ENCODE data around the gene NTM. TPM values are rescaled to one million over a fixed set of nuclear protein-coding genes. Genes with fewer than 3 reads are reported as not detected.

Gene NTM
- total RNA-seq, 1 donor from 2014 or later: 4.3 TPM

DNA sequence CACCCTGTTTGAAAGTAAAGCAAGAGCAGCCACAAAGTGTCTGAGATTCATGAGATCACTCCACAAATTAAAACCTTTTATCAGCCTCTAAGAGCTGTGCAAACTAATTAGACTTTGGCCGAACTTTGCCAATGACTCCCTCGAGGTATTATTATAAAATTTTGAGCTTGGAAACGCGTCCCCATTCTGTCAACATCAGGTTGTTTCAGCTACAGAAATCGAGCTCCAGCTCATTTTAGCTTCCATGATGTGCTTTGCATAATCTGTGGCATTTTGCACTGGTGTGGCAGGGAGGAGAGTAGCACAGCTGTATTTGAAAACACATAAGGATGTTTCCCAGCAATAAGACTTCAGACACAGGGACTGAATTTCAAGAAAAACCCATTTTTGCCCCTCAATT lies 872.2 kb downstream of the NTM start:
- Mint-ChIP-seq H3K36me3 (ENCODE audit: insufficient read depth) (no peaks in the 10 kb centered on the region), H3K27ac (no peak overlapping the region)
- TF ChIP-seq, protein P1, sequence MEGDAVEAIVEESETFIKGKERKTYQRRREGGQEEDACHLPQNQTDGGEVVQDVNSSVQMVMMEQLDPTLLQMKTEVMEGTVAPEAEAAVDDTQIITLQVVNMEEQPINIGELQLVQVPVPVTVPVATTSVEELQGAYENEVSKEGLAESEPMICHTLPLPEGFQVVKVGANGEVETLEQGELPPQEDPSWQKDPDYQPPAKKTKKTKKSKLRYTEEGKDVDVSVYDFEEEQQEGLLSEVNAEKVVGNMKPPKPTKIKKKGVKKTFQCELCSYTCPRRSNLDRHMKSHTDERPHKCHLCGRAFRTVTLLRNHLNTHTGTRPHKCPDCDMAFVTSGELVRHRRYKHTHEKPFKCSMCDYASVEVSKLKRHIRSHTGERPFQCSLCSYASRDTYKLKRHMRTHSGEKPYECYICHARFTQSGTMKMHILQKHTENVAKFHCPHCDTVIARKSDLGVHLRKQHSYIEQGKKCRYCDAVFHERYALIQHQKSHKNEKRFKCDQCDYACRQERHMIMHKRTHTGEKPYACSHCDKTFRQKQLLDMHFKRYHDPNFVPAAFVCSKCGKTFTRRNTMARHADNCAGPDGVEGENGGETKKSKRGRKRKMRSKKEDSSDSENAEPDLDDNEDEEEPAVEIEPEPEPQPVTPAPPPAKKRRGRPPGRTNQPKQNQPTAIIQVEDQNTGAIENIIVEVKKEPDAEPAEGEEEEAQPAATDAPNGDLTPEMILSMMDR (IDR thresholded peaks at IDR 0.05; ENCODE audit: unreplicated experiment): no peak

DNA sequence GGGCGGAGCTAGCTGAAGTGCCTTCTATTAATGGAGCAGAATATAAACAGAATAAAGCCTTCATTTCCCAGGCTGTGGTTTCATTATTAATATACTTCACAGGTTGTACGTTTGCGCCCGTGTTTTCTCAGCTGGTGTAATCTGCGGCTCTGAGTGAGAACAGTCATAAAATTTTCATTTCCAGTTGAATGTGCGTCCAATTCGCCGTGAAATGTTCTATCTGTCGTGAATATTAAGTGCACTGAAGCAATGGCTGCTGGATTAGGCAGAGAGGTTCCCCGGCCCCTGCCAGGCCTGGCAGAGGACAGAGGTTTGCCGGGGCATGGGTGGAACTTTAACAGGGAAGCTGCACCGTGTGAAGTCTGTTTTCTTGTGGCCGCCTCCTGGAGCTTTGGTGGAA lies 874.4 kb downstream of the NTM start:
- Mint-ChIP-seq H3K27ac (no peak overlapping the region), H3K4me3 (ENCODE audit: low read depth) (no peak overlapping the region), H3K4me1 (ENCODE audit: low read depth) (peaks cover 7% of the 10 kb centered on the region), H3K36me3 (ENCODE audit: insufficient read depth) (no peaks in the 10 kb centered on the region), H3K27me3 (peaks cover 35% of the 10 kb centered on the region), H3K9me3 (ENCODE audit: low read depth) (no peaks in the 10 kb centered on the region)
- TF ChIP-seq, protein P1 (IDR thresholded peaks at IDR 0.05; ENCODE audit: unreplicated experiment): no peak
- DNase-seq (ENCODE audit: low spot score, unreplicated experiment): no peak

More for the DNA sequence above, 872.2 kb downstream of the NTM start:
- peaks cover 7% of the 10 kb centered on the region for H3K4me1 Mint-ChIP-seq (ENCODE audit: low read depth)
- DNase-seq (ENCODE audit: low spot score, unreplicated experiment): no peak
- no peak overlapping the region for H3K4me3 Mint-ChIP-seq (ENCODE audit: low read depth)
- H3K27me3 Mint-ChIP-seq: peaks cover 34% of the 10 kb centered on the region
- no peaks in the 10 kb centered on the region for H3K9me3 Mint-ChIP-seq (ENCODE audit: low read depth)

DNA sequence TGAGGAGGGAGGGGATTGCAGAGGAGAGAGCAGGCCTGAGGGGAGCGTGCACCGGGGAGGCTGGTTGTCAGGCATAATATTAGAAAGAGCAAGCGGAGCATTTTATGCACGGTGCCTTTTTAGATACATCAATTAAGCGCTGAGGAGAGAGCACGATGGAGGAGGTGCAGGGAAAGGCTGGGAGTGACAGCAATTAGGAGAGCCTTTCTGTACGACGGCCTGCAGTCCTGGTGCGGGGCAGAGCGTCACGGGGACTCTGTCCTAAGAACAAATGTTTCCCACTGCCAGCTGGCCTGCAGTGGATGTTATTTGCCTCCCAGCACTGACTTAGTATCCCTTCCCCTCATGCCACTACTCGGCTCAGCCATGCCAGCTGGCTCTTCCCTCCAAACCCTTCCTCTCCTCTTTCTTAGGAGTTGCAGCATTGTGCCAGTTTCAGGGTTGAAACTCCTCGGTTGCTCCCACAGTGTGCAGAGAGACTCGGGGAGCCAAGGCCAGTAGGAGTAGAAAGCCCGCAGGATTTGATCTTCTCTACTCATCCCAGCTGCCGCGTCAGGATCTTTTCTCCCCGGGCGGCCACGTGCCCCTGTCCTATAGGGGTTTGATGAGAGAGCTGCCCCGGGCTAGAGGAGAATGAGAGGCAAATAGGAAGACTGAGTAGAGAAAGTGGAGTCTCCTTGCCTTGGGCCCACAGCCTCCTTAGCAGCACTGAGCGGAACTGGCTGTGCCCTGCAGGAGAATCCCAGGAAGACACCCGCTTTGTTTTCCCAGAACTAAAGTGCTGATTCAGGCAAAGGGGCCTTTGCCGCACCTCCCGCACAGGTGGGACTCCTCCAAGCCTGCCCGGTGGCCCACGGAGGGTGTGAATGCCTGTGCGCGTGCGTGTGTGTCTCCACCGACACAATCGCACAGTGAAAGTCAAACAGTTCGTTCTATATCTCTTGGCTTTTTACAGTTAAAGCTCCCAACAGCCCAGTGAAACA lies 875.3 kb downstream of the NTM start:
- Mint-ChIP-seq H3K36me3 (ENCODE audit: insufficient read depth) (peaks cover 2% of the 10 kb centered on the region), H3K27me3 (peaks cover 38% of the 10 kb centered on the region), H3K27ac (no peak overlapping the region), H3K4me3 (ENCODE audit: low read depth) (no peak overlapping the region), H3K9me3 (ENCODE audit: low read depth) (peaks cover 3% of the 10 kb centered on the region), H3K4me1 (ENCODE audit: low read depth) (peaks cover 7% of the 10 kb centered on the region)
- TF ChIP-seq, protein P1 (IDR thresholded peaks at IDR 0.05; ENCODE audit: unreplicated experiment): no peak
- DNase-seq (ENCODE audit: low spot score, unreplicated experiment): no peak

DNA sequence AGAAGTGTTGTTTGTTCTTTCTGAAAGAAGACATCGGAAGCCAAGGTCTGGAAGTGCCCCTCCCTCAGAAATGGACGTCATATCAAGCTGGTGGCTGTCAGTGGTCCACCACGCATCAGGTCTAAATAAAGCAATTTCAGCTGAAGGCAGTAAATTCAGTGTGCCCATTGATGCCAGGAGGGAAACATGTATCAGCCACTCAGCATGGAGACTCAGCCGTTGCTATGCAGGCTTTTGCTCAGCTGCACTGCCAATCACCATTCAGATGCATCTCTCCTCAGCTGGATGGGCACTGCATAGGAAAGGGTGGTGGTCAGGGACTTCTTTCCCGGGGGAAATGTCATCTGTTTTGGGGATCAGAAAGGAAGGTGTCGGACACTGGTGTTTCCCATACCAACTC lies 878.2 kb downstream of the NTM start:
- no peak for DNase-seq (ENCODE audit: low spot score, unreplicated experiment)
- H3K4me1 Mint-ChIP-seq (ENCODE audit: low read depth): peaks cover 9% of the 10 kb centered on the region
- no peak overlapping the region for H3K27ac Mint-ChIP-seq
- peaks cover 38% of the 10 kb centered on the region for H3K27me3 Mint-ChIP-seq
- TF ChIP-seq, protein P1 (IDR thresholded peaks at IDR 0.05; ENCODE audit: unreplicated experiment): no peak
- peaks cover 3% of the 10 kb centered on the region for H3K9me3 Mint-ChIP-seq (ENCODE audit: low read depth)
- peaks cover 2% of the 10 kb centered on the region for H3K36me3 Mint-ChIP-seq (ENCODE audit: insufficient read depth)
- H3K4me3 Mint-ChIP-seq (ENCODE audit: low read depth): no peak overlapping the region

DNA sequence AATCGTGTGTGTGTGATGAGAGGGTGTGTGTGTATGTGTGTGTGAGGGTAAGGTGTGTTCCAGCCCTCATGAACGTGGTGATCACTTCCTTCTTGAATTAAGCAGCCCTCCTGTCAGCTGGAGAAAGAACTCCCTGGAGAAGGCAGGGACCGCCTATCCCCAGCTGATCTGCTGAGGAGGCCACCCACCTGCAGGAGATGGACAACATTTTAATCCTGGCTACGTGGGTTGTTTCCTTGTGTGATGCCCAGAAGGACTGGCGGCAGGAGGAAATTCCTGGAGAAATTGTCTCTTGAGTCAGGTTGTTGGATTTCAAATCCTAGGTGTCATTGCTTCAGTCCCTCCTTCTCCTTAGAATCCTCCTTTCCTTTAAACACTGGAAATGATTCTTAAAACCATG lies 878.8 kb downstream of the NTM start:
- peaks cover 3% of the 10 kb centered on the region for H3K9me3 Mint-ChIP-seq (ENCODE audit: low read depth)

More for the DNA sequence above, 878.8 kb downstream of the NTM start:
- TF ChIP-seq, protein P1 (IDR thresholded peaks at IDR 0.05; ENCODE audit: unreplicated experiment): no peak
- Mint-ChIP-seq H3K36me3 (ENCODE audit: insufficient read depth) (peaks cover 2% of the 10 kb centered on the region), H3K4me1 (ENCODE audit: low read depth) (peaks cover 11% of the 10 kb centered on the region), H3K27me3 (peaks cover 38% of the 10 kb centered on the region), H3K27ac (no peak overlapping the region), H3K4me3 (ENCODE audit: low read depth) (no peak overlapping the region)
- no peak for DNase-seq (ENCODE audit: low spot score, unreplicated experiment)
